HEK293 (cell line): ENCODE measurements around the gene SOX5.

Source experiments
- ZBTB20 ChIP-seq: fragments of 450-650 bp; formaldehyde crosslinking; IDR thresholded peaks from 2 replicates; pipeline ENCODE4 v1.5.1; 2016; ENCODE audit warnings: missing biosample characterization, missing genetic modification characterization
- TF ChIP-seq, protein P1 (sequence below): fragments of 450-650 bp; formaldehyde crosslinking; IDR thresholded peaks from 2 replicates; pipeline ENCODE4 v1.5.1; 2016; ENCODE audit warnings: missing biosample characterization, missing genetic modification characterization

DNA sequence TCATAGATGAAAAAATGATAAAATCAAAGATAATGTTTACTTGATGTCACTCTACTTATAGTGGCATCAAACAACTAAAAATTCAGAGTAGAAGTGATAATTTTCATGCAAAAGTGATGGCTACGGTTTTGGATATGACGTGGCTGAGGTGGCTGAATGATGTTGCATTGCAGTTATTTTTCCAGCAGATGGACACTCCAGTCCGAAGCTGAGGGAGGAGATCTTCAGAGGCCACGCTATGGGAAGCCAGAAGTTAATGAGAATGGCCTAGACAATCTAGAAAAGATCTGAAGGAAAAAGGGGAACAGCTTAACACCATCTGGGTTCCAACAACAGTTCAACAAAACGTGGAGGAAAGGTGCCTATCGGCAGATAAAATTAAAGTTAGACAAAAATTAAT lies 279.8 kb downstream of the SOX5 start:
- TF ChIP-seq, protein P1, sequence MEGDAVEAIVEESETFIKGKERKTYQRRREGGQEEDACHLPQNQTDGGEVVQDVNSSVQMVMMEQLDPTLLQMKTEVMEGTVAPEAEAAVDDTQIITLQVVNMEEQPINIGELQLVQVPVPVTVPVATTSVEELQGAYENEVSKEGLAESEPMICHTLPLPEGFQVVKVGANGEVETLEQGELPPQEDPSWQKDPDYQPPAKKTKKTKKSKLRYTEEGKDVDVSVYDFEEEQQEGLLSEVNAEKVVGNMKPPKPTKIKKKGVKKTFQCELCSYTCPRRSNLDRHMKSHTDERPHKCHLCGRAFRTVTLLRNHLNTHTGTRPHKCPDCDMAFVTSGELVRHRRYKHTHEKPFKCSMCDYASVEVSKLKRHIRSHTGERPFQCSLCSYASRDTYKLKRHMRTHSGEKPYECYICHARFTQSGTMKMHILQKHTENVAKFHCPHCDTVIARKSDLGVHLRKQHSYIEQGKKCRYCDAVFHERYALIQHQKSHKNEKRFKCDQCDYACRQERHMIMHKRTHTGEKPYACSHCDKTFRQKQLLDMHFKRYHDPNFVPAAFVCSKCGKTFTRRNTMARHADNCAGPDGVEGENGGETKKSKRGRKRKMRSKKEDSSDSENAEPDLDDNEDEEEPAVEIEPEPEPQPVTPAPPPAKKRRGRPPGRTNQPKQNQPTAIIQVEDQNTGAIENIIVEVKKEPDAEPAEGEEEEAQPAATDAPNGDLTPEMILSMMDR (tag by site-specific recombination), result no peak
- TF ChIP-seq ZBTB20, result no peak
